MM.1S (cell line): Measurements from ENCODE around the gene SH3RF3.

Source experiments
- DNase-seq: peaks from one replicate; pipeline ENCODE4 v3.0.0-alpha.2; 2015
- H2AFZ ChIP-seq: fragments of 300-600 bp; sonication (generic); 2 replicates; pipeline ENCODE4 v1.6.0; 2016; ENCODE audit warnings: antibody characterized with exemption, low read length
- H3F3A ChIP-seq: fragments of 300-600 bp; sonication (generic); 2 replicates; pipeline ENCODE4 v1.6.1; 2016; ENCODE audit warnings: mild to moderate bottlenecking, antibody characterized with exemption, low read length, moderate library complexity, mixed read lengths; ENCODE audit not compliant: insufficient read depth
- H3K27ac ChIP-seq: fragments of 300-600 bp; sonication (generic); 2 replicates; pipeline ENCODE4 v1.5.1; 2016; ENCODE audit warnings: mild to moderate bottlenecking, low read length
- H3K27me3 ChIP-seq: fragments of 300-600 bp; sonication (generic); replicated peaks from 2 replicates; pipeline ENCODE4 v1.6.0; 2016; ENCODE audit warnings: low read length; ENCODE audit not compliant: insufficient read depth
- H3K36me3 ChIP-seq: fragments of 300-600 bp; sonication (generic); replicated peaks from 2 replicates; pipeline ENCODE4 v1.6.1; 2016; ENCODE audit warnings: mild to moderate bottlenecking, low read length, mixed read lengths; ENCODE audit not compliant: insufficient read depth
- H3K4me1 ChIP-seq: fragments of 300-600 bp; sonication (generic); 2 replicates; pipeline ENCODE4 v1.6.1; 2016; ENCODE audit warnings: low read length, mixed read lengths
- H3K4me2 ChIP-seq: fragments of 300-600 bp; sonication (generic); 2 replicates; pipeline ENCODE4 v1.6.0; 2016; ENCODE audit warnings: low read depth, low read length
- H3K4me3 ChIP-seq: fragments of 300-600 bp; sonication (generic); 2 replicates; pipeline ENCODE4 v1.5.1; 2016; ENCODE audit warnings: low read length, mixed read lengths
- H3K79me2 ChIP-seq: fragments of 300-600 bp; sonication (generic); 2 replicates; pipeline ENCODE4 v1.6.1; 2016; ENCODE audit warnings: mixed run types, low read length, mixed read lengths
- H3K9ac ChIP-seq: fragments of 300-600 bp; sonication (generic); 2 replicates; pipeline ENCODE4 v1.6.1; 2016; ENCODE audit warnings: low read length, mixed read lengths
- H3K9me2 ChIP-seq: fragments of 300-600 bp; sonication (generic); replicated peaks from 2 replicates; pipeline ENCODE4 v1.6.1; 2016; ENCODE audit warnings: mild to moderate bottlenecking, low read length, mixed read lengths; ENCODE audit not compliant: insufficient read depth
- H3K9me3 ChIP-seq: fragments of 300-600 bp; sonication (generic); replicated peaks from 2 replicates; pipeline ENCODE4 v1.6.1; 2016; ENCODE audit warnings: mild to moderate bottlenecking, low read length, mixed read lengths; ENCODE audit not compliant: insufficient read depth
- H4K20me1 ChIP-seq: fragments of 300-600 bp; sonication (generic); 2 replicates; pipeline ENCODE4 v1.6.1; 2016; ENCODE audit warnings: mild to moderate bottlenecking, low read length, moderate library complexity, mixed read lengths; ENCODE audit not compliant: insufficient read depth
- EZH2 ChIP-seq: fragments of 300-600 bp; sonication (generic); optimal IDR thresholded peaks from 2 replicates; pipeline ENCODE3; 2017; ENCODE audit warnings: low read depth, mild to moderate bottlenecking, antibody characterized with exemption, low read length, mixed read lengths
- EZH2phosphoT487 ChIP-seq: fragments of 300-600 bp; sonication (generic); IDR thresholded peaks from 2 replicates; pipeline ENCODE4 v1.6.1; 2018; ENCODE audit warnings: antibody characterized with exemption, low read length
- TF ChIP-seq, protein P1 (sequence below): fragments of 300-600 bp; sonication (generic); IDR thresholded peaks from 2 replicates; pipeline ENCODE4 v1.5.1; 2016; ENCODE audit warnings: antibody characterized with exemption, low read length, mixed read lengths

The SH3RF3 gene

GRCh38 chr2:109280804-109281203 lies 151.8 kb downstream of the SH3RF3 start:
- Histone ChIP-seq H3K4me3 (no peak overlapping the region), H3K36me3 (no peaks in the 10 kb centered on the region), H3K9ac (no peak overlapping the region), H3K9me3 (no peaks in the 10 kb centered on the region), H3K4me2 (no peak overlapping the region), H3K27ac (no peak overlapping the region), H3F3A (no peaks in the 10 kb centered on the region), H3K9me2 (no peaks in the 10 kb centered on the region), H2AFZ (no peak overlapping the region), H3K79me2 (peaks cover 91% of the 10 kb centered on the region), H3K27me3 (no peaks in the 10 kb centered on the region), H4K20me1 (no peaks in the 10 kb centered on the region), H3K4me1 (no peaks in the 10 kb centered on the region)
- TF ChIP-seq EZH2phosphoT487 (no peak), EZH2 (no peak)
- TF ChIP-seq, protein P1, sequence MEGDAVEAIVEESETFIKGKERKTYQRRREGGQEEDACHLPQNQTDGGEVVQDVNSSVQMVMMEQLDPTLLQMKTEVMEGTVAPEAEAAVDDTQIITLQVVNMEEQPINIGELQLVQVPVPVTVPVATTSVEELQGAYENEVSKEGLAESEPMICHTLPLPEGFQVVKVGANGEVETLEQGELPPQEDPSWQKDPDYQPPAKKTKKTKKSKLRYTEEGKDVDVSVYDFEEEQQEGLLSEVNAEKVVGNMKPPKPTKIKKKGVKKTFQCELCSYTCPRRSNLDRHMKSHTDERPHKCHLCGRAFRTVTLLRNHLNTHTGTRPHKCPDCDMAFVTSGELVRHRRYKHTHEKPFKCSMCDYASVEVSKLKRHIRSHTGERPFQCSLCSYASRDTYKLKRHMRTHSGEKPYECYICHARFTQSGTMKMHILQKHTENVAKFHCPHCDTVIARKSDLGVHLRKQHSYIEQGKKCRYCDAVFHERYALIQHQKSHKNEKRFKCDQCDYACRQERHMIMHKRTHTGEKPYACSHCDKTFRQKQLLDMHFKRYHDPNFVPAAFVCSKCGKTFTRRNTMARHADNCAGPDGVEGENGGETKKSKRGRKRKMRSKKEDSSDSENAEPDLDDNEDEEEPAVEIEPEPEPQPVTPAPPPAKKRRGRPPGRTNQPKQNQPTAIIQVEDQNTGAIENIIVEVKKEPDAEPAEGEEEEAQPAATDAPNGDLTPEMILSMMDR, result no peak
- no peak for DNase-seq

GRCh38 chr2:109282360-109282759 lies 153.4 kb downstream of the SH3RF3 start:
- peaks cover 89% of the 10 kb centered on the region for H3K79me2 ChIP-seq
- no peaks in the 10 kb centered on the region for H4K20me1 ChIP-seq
- no peak overlapping the region for H3K4me2 ChIP-seq
- no peak overlapping the region for H2AFZ ChIP-seq
- no peak overlapping the region for H3K9ac ChIP-seq
- H3K9me2 ChIP-seq, result no peaks in the 10 kb centered on the region
- peaks cover 8% of the 10 kb centered on the region for H3K4me1 ChIP-seq
- H3K27ac ChIP-seq, result no peak overlapping the region
- H3K4me3 ChIP-seq, result no peak overlapping the region
- H3K9me3 ChIP-seq, result no peaks in the 10 kb centered on the region
- TF ChIP-seq EZH2phosphoT487 (no peak), EZH2 (no peak)
- TF ChIP-seq, protein P1, result no peak
- H3K36me3 ChIP-seq, result no peaks in the 10 kb centered on the region
- H3F3A ChIP-seq, result no peaks in the 10 kb centered on the region
- H3K27me3 ChIP-seq, result no peaks in the 10 kb centered on the region
- no peak for DNase-seq

DNA sequence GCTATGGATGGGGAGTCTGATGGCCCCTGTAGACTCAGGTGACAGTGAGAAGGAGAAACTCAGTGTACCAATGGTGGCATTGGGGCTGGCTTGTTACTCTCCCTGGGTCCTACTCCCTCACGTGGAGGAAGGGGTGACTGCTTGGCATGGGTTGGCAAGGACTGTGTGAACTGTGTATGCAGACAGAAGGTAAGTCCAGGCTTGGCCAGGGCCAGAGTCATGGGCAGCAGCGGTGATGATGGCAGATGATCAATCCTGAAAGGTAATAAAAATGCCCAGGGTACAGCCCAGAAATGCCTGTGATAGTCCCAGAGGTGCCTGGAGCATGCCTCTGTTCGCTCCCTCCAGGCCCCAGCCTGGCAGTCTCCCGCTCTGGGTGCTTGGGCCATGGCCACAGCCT lies 153.9 kb downstream of the SH3RF3 start:
- Histone ChIP-seq H3K4me1 (peaks cover 9% of the 10 kb centered on the region), H4K20me1 (no peaks in the 10 kb centered on the region), H3K79me2 (peaks cover 91% of the 10 kb centered on the region)

More for the DNA sequence above, 153.9 kb downstream of the SH3RF3 start:
- Histone ChIP-seq H3K9me2 (no peaks in the 10 kb centered on the region), H3K4me3 (no peak overlapping the region), H3K4me2 (no peak overlapping the region), H3K27ac (no peak overlapping the region), H3K27me3 (no peaks in the 10 kb centered on the region), H3K9ac (no peak overlapping the region), H3F3A (no peaks in the 10 kb centered on the region), H3K36me3 (no peaks in the 10 kb centered on the region), H3K9me3 (no peaks in the 10 kb centered on the region), H2AFZ (no peak overlapping the region)
- no peak for DNase-seq
- TF ChIP-seq EZH2phosphoT487, result no peak
- no peak for TF ChIP-seq EZH2
- TF ChIP-seq, protein P1, result no peak
